Measurements from ENCODE around the gene ALG3.

ALG3 gene

GRCh38 chr3:184259878-184260723, 11.3 kb upstream of the ALG3 start:
- DNase-seq (ENCODE audit: low read depth) = no peak
- H3K4me3 ChIP-seq (ENCODE audit: low read depth, low read length) = peak overlapping the region; percentile 58
- TF ChIP-seq, protein P1, sequence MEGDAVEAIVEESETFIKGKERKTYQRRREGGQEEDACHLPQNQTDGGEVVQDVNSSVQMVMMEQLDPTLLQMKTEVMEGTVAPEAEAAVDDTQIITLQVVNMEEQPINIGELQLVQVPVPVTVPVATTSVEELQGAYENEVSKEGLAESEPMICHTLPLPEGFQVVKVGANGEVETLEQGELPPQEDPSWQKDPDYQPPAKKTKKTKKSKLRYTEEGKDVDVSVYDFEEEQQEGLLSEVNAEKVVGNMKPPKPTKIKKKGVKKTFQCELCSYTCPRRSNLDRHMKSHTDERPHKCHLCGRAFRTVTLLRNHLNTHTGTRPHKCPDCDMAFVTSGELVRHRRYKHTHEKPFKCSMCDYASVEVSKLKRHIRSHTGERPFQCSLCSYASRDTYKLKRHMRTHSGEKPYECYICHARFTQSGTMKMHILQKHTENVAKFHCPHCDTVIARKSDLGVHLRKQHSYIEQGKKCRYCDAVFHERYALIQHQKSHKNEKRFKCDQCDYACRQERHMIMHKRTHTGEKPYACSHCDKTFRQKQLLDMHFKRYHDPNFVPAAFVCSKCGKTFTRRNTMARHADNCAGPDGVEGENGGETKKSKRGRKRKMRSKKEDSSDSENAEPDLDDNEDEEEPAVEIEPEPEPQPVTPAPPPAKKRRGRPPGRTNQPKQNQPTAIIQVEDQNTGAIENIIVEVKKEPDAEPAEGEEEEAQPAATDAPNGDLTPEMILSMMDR (IDR thresholded peaks at IDR 0.05; ENCODE audit: control insufficient read depth, extremely low read depth, insufficient read depth) = no peak

- no peak overlapping the region for H3K4me3 ChIP-seq (ENCODE audit: low read depth, low read length)
- DNase-seq (ENCODE audit: low read depth) = no peak
- TF ChIP-seq, protein P1 (IDR thresholded peaks at IDR 0.05; ENCODE audit: control insufficient read depth, extremely low read depth, insufficient read depth) = no peak
These were observed 10.7 kb upstream of the ALG3 start for GRCh38 chr3:184259396-184259877.

DNA sequence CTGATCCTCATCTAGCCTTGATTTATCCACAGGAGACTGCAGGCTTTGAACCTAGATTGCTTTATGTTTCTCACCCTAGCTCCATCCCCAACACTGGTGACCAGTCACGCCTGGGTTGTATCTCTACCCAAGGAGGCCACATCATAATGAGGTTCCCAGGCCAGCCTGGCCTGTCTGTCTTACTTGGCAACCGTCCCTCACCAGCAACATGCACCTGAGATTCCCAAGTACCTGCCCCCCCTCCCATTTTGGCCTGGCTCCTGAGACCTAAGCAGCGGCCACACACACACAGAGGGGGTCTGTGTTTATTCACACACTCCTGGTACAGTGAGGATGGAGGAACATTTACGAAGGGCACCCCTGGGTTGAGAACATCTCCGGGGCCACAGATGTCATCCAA, 10.2 kb upstream of the ALG3 start:
- TF ChIP-seq, protein P1 (IDR thresholded peaks at IDR 0.05; ENCODE audit: control insufficient read depth, extremely low read depth, insufficient read depth) = no peak
- DNase-seq (ENCODE audit: low read depth) = no peak
- H3K4me3 ChIP-seq (ENCODE audit: low read depth, low read length) = no peak overlapping the region

- no peak overlapping the region for H3K4me3 ChIP-seq (ENCODE audit: low read depth, low read length)
- TF ChIP-seq, protein P1 (IDR thresholded peaks at IDR 0.05; ENCODE audit: control insufficient read depth, extremely low read depth, insufficient read depth) = no peak
- no peak for DNase-seq (ENCODE audit: low read depth)
These were observed 8.5 kb upstream of the ALG3 start for GRCh38 chr3:184257083-184257915.

DNA sequence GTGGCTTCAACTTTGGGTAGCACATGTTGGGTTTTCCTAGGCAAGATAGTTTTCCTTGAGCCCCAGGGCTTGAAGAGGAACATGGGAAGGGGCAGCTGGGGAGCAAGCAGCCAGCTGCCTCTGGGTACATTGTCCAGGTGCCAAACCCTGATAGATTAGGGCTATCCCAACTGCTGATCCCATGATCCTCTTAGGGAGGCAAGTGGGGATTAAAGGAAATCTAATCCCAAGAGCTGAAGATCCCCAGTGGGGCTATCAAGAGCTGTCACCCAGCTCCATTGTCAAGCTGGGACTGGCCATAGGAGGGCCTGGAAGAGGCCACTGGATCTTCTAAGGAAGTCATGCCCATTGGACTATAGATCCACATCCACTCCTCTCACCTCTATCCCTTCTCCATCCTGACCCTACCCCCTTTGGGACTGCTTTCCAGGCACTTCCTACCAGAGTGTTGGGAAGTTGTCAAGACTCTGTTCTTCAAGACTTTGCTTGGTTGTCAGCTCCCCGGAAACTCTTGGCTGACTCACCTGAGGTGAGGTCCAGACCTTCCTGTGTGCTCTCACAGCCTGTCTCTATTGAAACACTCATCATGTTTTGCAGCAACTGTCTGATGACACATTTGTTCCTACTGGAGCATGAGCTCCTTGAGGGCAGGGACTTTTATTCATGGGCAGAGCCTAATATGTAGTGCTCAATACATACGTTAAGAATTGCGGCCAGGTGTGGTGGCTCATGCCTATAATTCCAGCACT, 6.7 kb upstream of the ALG3 start:
- no peak overlapping the region for H3K4me3 ChIP-seq (ENCODE audit: low read depth, low read length)
- TF ChIP-seq, protein P1 (IDR thresholded peaks at IDR 0.05; ENCODE audit: control insufficient read depth, extremely low read depth, insufficient read depth) = no peak
- DNase-seq (ENCODE audit: low read depth) = no peak

GRCh38 chr3:184250167-184250828, 1.5 kb upstream of the ALG3 start:
- TF ChIP-seq, protein P1 (IDR thresholded peaks at IDR 0.05; ENCODE audit: control insufficient read depth, extremely low read depth, insufficient read depth) = peak; percentile 95
- DNase-seq (ENCODE audit: low read depth) = peak; percentile 72
- H3K4me3 ChIP-seq (ENCODE audit: low read depth, low read length) = peak overlapping the region; percentile 73

Data from LNCaP clone FGC (cell line).